Endothelial cell of umbilical vein (primary cell): ENCODE results near the gene RAD51B.

Source experiments
- CTCF ChIP-seq, 2 donors: IDR thresholded peaks; 1 replicate in 1 of 2; 2 replicates in 1 of 2; pipeline ENCODE4 v1.5.1; 2011; ENCODE audit warnings: low read length in 2 of 2, mild to moderate bottlenecking in 2 of 2, moderate library complexity in 2 of 2, control low read depth in 1 of 2, inconsistent platforms in 1 of 2, low read depth in 1 of 2; ENCODE audit not compliant: insufficient read depth in 1 of 2; ENCODE audit errors: extremely low read depth in 1 of 2
- EZH2 ChIP-seq: IDR thresholded peaks from 2 replicates; pipeline ENCODE4 v1.6.1; 2012; ENCODE audit warnings: borderline replicate concordance, low read depth, mild to moderate bottlenecking, moderate library complexity, low read length, inconsistent platforms; ENCODE audit not compliant: severe bottlenecking
- POLR2A ChIP-seq: IDR thresholded peaks from 2 replicates; pipeline ENCODE4 v1.6.1; 2012; ENCODE audit warnings: low read depth, mild to moderate bottlenecking, control low read depth, low read length

- TF ChIP-seq POLR2A (no peak), CTCF (IDR thresholded peaks at IDR 0.05; ENCODE audit: extremely low read depth in 1 of 2, insufficient read depth in 1 of 2, low read depth in 1 of 2, low read length in 2 of 2) (no peak), EZH2 (no peak)
Measured at GRCh38 chr14:68157971-68158371, 338.4 kb downstream of the RAD51B start.
